ENCODE data around the gene KREMEN1. TPM values are rescaled to one million over a fixed set of nuclear protein-coding genes. Genes with fewer than 3 reads are reported as not detected.

The KREMEN1 gene
- total and polyA plus RNA-seq, 2 experiments from 2014 or later, result 1.8 to 3.8 TPM

- ATAC-seq, result no peak
- Histone ChIP-seq H4K20me1 (replicated peaks; ENCODE audit: insufficient read depth) (no peaks in the 10 kb centered on the region), H3F3A (replicated peaks; ENCODE audit: low read depth) (no peaks in the 10 kb centered on the region), H3K4me3 (no peak overlapping the region), H2AFZ (no peak overlapping the region), H3K79me2 (replicated peaks; ENCODE audit: insufficient read depth) (no peaks in the 10 kb centered on the region), H3K4me2 (no peak overlapping the region), H3K27me3 (ENCODE audit: insufficient read depth) (no peaks in the 10 kb centered on the region), H3K36me3 (ENCODE audit: insufficient read depth) (no peaks in the 10 kb centered on the region), H3K4me1 (ENCODE audit: insufficient read depth) (no peaks in the 10 kb centered on the region), H3K9me2 (ENCODE audit: insufficient read depth) (0 out of 2 replicates have a peak, but pooled peaks cover 3% of the 10 kb centered on the region), H3K27ac (ENCODE audit: low read depth) (no peak overlapping the region)
- no peak for TF ChIP-seq ETS1 (IDR thresholded peaks at IDR 0.05)
- no peak for TF ChIP-seq ZNF114 (CRISPR knock-in tag; IDR thresholded peaks at IDR 0.05)
- peaks cover 8% of the 10 kb centered on the region for H3K27me3 Mint-ChIP-seq (ENCODE audit: insufficient read depth, low read depth, poor library complexity)
- no peak for DNase-seq (ENCODE audit: low spot score)
- peaks cover 6% of the 10 kb centered on the region; the same call in 2 of the 3 replicates for H3K36me3 Mint-ChIP-seq (ENCODE audit: low read depth)
- no peak overlapping the region for H3K4me3 Mint-ChIP-seq
- no peaks in the 10 kb centered on the region for H3K4me1 Mint-ChIP-seq
- peaks cover 22% of the 10 kb centered on the region for H3K9me3 Mint-ChIP-seq
- H3K27ac Mint-ChIP-seq, result no peak overlapping the region
Measured at GRCh38 chr22:29172216-29172615, 99.4 kb downstream of the KREMEN1 start.

- Histone ChIP-seq H4K20me1 (replicated peaks; ENCODE audit: insufficient read depth) (no peaks in the 10 kb centered on the region), H3K9me2 (ENCODE audit: insufficient read depth) (no peaks in the 10 kb centered on the region), H3K27me3 (ENCODE audit: insufficient read depth) (no peaks in the 10 kb centered on the region), H3K4me1 (ENCODE audit: insufficient read depth) (no peaks in the 10 kb centered on the region), H3K36me3 (ENCODE audit: insufficient read depth) (no peaks in the 10 kb centered on the region), H3K4me3 (no peak overlapping the region), H3F3A (replicated peaks; ENCODE audit: low read depth) (no peaks in the 10 kb centered on the region), H2AFZ (no peak overlapping the region), H3K4me2 (no peak overlapping the region), H3K79me2 (replicated peaks; ENCODE audit: insufficient read depth) (no peaks in the 10 kb centered on the region), H3K27ac (ENCODE audit: low read depth) (no peak overlapping the region)
- DNase-seq (ENCODE audit: low spot score), result no peak
- Mint-ChIP-seq H3K27me3 (ENCODE audit: insufficient read depth, low read depth, poor library complexity) (peaks cover 3% of the 10 kb centered on the region), H3K27ac (no peak overlapping the region), H3K36me3 (ENCODE audit: low read depth) (peaks cover 6% of the 10 kb centered on the region; the same call in 2 of the 3 replicates), H3K4me1 (no peaks in the 10 kb centered on the region), H3K4me3 (no peak overlapping the region), H3K9me3 (peaks cover 22% of the 10 kb centered on the region)
- TF ChIP-seq NANOG (IDR thresholded peaks at IDR 0.05; ENCODE audit: borderline replicate concordance) (no peak), POLR2AphosphoS5 (IDR thresholded peaks at IDR 0.05; ENCODE audit: low read depth) (no peak), ZNF331 (CRISPR knock-in tag; IDR thresholded peaks at IDR 0.05; ENCODE audit: low read depth) (no peak), JUNB (IDR thresholded peaks at IDR 0.05; ENCODE audit: unreplicated experiment) (no peak), EZH2phosphoT487 (IDR thresholded peaks at IDR 0.05; ENCODE audit: unreplicated experiment) (no peak), ZNF114 (CRISPR knock-in tag; IDR thresholded peaks at IDR 0.05) (no peak)
- ATAC-seq, result no peak
Measured at GRCh38 chr22:29175312-29175835, 102.5 kb downstream of the KREMEN1 start.

GRCh38 chr22:29183971-29184848 lies 111.4 kb downstream of the KREMEN1 start:
- Mint-ChIP-seq H3K27ac (no peak overlapping the region), H3K27me3 (ENCODE audit: insufficient read depth, low read depth, poor library complexity) (peaks cover 3% of the 10 kb centered on the region), H3K4me3 (no peak overlapping the region), H3K36me3 (ENCODE audit: low read depth) (no peaks in the 10 kb centered on the region), H3K9me3 (no peaks in the 10 kb centered on the region), H3K4me1 (peaks cover 9% of the 10 kb centered on the region; the same call in 2 of the 3 replicates)
- DNase-seq (ENCODE audit: low spot score), result no peak
- H3K27me3 ChIP-seq (ENCODE audit: insufficient read depth), result no peaks in the 10 kb centered on the region
- H3K27ac ChIP-seq (ENCODE audit: low read depth), result 0 out of 2 replicates have a peak overlapping the region, but pooled peaks have one; percentile 32
- no peak overlapping the region for H3K4me2 ChIP-seq
- H3K4me1 ChIP-seq (ENCODE audit: insufficient read depth), result no peaks in the 10 kb centered on the region; the same call in 1 of the 2 replicates
- no peaks in the 10 kb centered on the region for H4K20me1 ChIP-seq (replicated peaks; ENCODE audit: insufficient read depth)
- H2AFZ ChIP-seq, result no peak overlapping the region
- no peaks in the 10 kb centered on the region for H3K9me2 ChIP-seq (ENCODE audit: insufficient read depth)
- H3F3A ChIP-seq (replicated peaks; ENCODE audit: low read depth), result no peaks in the 10 kb centered on the region
- no peak for ATAC-seq
- H3K36me3 ChIP-seq (ENCODE audit: insufficient read depth), result no peaks in the 10 kb centered on the region
- H3K79me2 ChIP-seq (replicated peaks; ENCODE audit: insufficient read depth), result no peaks in the 10 kb centered on the region
- H3K4me3 ChIP-seq, result no peak overlapping the region
- TF ChIP-seq POLR2AphosphoS5 (IDR thresholded peaks at IDR 0.05; ENCODE audit: low read depth) (no peak), ETS1 (IDR thresholded peaks at IDR 0.05) (no peak)
